ENCODE measurements around the gene CKS2. TPM values are rescaled to one million over a fixed set of nuclear protein-coding genes. Genes with fewer than 3 reads are reported as not detected.
A peak's percentile ranks its signal among the peaks of the same experiment; 100 is the strongest.

The CKS2 gene
- total and polyA plus RNA-seq, 2 of the 4 experiments (the other 2 are of a cell fraction), result 192 to 261 TPM

- dilution Hi-C loops (cut with HindIII; ENCODE audit: low sequenced_read_pairs, unreplicated experiment), result no loop called here
- Histone ChIP-seq H3K4ac (ENCODE audit: low read depth, low read length) (no peak overlapping the region), H3K14ac (replicated peaks; ENCODE audit: low read depth, low read length) (no peak overlapping the region), H3K9me1 (ENCODE audit: insufficient read depth, low read length) (no peaks in the 10 kb centered on the region; the same call in 1 of the 2 replicates), H2BK20ac (ENCODE audit: low read depth, low read length) (no peak overlapping the region), H2AK9ac (replicated peaks; ENCODE audit: low read depth, low read length, poor library complexity) (no peak overlapping the region), H3K36me3 (ENCODE audit: control insufficient read depth, insufficient read depth, low read length) (peaks cover 53% of the 10 kb centered on the region), H3K9ac (ENCODE audit: low read depth, low read length) (no peak overlapping the region), H4K5ac (ENCODE audit: low read depth, low read length) (no peak overlapping the region), H2BK5ac (ENCODE audit: low read depth, low read length, poor library complexity, severe bottlenecking) (no peak overlapping the region), H3K9me3 (ENCODE audit: control insufficient read depth, insufficient read depth, low read length) (no peaks in the 10 kb centered on the region), H3K4me3 (ENCODE audit: insufficient read depth, low read depth, low read length) (no peak overlapping the region), H3K56ac (ENCODE audit: extremely low read depth, insufficient read depth, low read length) (no peak overlapping the region), H2BK15ac (ENCODE audit: low read depth, low read length) (no peak overlapping the region), H2AK5ac (ENCODE audit: low read depth, low read length) (no peak overlapping the region), H4K91ac (ENCODE audit: insufficient read depth, low read depth, low read length) (no peak overlapping the region), H3K18ac (ENCODE audit: low read depth, low read length) (no peak overlapping the region), H3K4me2 (ENCODE audit: low read depth, low read length) (no peak overlapping the region), H3K27me3 (ENCODE audit: control insufficient read depth, insufficient read depth, low read length) (no peaks in the 10 kb centered on the region), H3K79me1 (ENCODE audit: low read depth in 1 of 2, low read length in 2 of 2) (peaks cover 0 to 3% of the 10 kb centered on the region in 2 experiments; a peak in 1 of 4 replicates), H3K4me1 (ENCODE audit: control insufficient read depth, insufficient read depth, low read length) (no peaks in the 10 kb centered on the region), H3K27ac (ENCODE audit: insufficient read depth, low read length) (no peak overlapping the region), H4K8ac (ENCODE audit: low read depth in 2 of 2, low read length in 2 of 2) (no peak overlapping the region), H4K20me1 (ENCODE audit: insufficient read depth, low read length) (no peaks in the 10 kb centered on the region; the same call in 1 of the 2 replicates), H2AFZ (replicated peaks; ENCODE audit: low read length, poor library complexity) (no peak overlapping the region), H2BK120ac (ENCODE audit: low read depth, low read length) (no peak overlapping the region), H3K23ac (ENCODE audit: low read depth, low read length) (no peak overlapping the region)
- TF ChIP-seq CHD1 (IDR thresholded peaks at IDR 0.05; ENCODE audit: low read depth, low read length) (no peak), RCOR1 (IDR thresholded peaks at IDR 0.05; ENCODE audit: insufficient replicate concordance, low read length) (no peak), FOS (IDR thresholded peaks at IDR 0.05; ENCODE audit: low read depth, low read length) (no peak), RAD21 (IDR thresholded peaks at IDR 0.05; ENCODE audit: low read length) (no peak), RFX5 (IDR thresholded peaks at IDR 0.05; ENCODE audit: low read depth, low read length) (no peak), BHLHE40 (IDR thresholded peaks at IDR 0.05; ENCODE audit: low read depth, low read length) (no peak), CEBPB (IDR thresholded peaks at IDR 0.05; ENCODE audit: low read depth, low read length) (no peak), ELK1 (IDR thresholded peaks at IDR 0.05; ENCODE audit: borderline replicate concordance, low read depth, low read length) (no peak), POLR2A (IDR thresholded peaks at IDR 0.05; ENCODE audit: low read depth, low read length) (no peak)
- TF ChIP-seq, protein P1, sequence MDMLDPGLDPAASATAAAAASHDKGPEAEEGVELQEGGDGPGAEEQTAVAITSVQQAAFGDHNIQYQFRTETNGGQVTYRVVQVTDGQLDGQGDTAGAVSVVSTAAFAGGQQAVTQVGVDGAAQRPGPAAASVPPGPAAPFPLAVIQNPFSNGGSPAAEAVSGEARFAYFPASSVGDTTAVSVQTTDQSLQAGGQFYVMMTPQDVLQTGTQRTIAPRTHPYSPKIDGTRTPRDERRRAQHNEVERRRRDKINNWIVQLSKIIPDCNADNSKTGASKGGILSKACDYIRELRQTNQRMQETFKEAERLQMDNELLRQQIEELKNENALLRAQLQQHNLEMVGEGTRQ (IDR thresholded peaks at IDR 0.05; ENCODE audit: low read depth, low read length), result no peak
- TF ChIP-seq, protein P2, sequence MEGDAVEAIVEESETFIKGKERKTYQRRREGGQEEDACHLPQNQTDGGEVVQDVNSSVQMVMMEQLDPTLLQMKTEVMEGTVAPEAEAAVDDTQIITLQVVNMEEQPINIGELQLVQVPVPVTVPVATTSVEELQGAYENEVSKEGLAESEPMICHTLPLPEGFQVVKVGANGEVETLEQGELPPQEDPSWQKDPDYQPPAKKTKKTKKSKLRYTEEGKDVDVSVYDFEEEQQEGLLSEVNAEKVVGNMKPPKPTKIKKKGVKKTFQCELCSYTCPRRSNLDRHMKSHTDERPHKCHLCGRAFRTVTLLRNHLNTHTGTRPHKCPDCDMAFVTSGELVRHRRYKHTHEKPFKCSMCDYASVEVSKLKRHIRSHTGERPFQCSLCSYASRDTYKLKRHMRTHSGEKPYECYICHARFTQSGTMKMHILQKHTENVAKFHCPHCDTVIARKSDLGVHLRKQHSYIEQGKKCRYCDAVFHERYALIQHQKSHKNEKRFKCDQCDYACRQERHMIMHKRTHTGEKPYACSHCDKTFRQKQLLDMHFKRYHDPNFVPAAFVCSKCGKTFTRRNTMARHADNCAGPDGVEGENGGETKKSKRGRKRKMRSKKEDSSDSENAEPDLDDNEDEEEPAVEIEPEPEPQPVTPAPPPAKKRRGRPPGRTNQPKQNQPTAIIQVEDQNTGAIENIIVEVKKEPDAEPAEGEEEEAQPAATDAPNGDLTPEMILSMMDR (conservative IDR thresholded peaks at IDR 0.05; ENCODE audit: low read depth, low read length), result no peak
- no peak for ATAC-seq (ENCODE audit: low read depth)
- DNase-seq, result peak; percentile 7
- WGBS, 2 experiments (ENCODE audit: extremely low coverage in 2 of 2, insufficient read length in 1 of 2), result 100% methylated on average over 1 of the region's 8 CpGs; no CpG with 5 or more reads in 1 of the 2 experiments
- intact Hi-C loops (cut with micrococcal nuclease), result no loop called here
- in situ Hi-C loops (cut with MboI; ENCODE audit: low sequenced_read_pairs), result no loop called here
- POLR2A ChIA-PET (ENCODE audit: unreplicated experiment), result no interaction called here
- CTCF ChIA-PET, result interaction anchor here (1.0 kb wide), 1 partner anchor 189 kb away, joined by 3 read pairs; no protein-coding TSS in a partner anchor
- no TSS peak for BruUV-seq (replicated peaks)
Observed at GRCh38 chr9:89359751-89360261, 48.8 kb downstream of the CKS2 start.

Measured in IMR-90 (cell line).